ENCODE data around the gene DIO3.

DIO3 gene

GRCh38 chr14:101535232-101535631 is 26.1 kb upstream of the DIO3 start:
- no peaks in the 10 kb centered on the region for H3K36me3 Mint-ChIP-seq
- H3K27ac Mint-ChIP-seq = no peak overlapping the region
- H3K9me3 Mint-ChIP-seq = peaks cover 1% of the 10 kb centered on the region
- peaks cover 21% of the 10 kb centered on the region for H3K27me3 Mint-ChIP-seq
- H3K4me3 Mint-ChIP-seq = no peak overlapping the region
- DNase-seq (ENCODE audit: low spot score in 2 of 2) = no peak
- ATAC-seq (ENCODE audit: low read depth) = no peak
- H3K4me1 Mint-ChIP-seq = no peaks in the 10 kb centered on the region

GRCh38 chr14:101535701-101536207 is 25.5 kb upstream of the DIO3 start:
- DNase-seq (ENCODE audit: low spot score in 2 of 2) (no peak), ATAC-seq (ENCODE audit: low read depth) (no peak)
- H3K4me3 Mint-ChIP-seq = no peak overlapping the region
- H3K4me1 Mint-ChIP-seq = no peaks in the 10 kb centered on the region
- H3K27ac Mint-ChIP-seq = no peak overlapping the region
- H3K9me3 Mint-ChIP-seq = peaks cover 1% of the 10 kb centered on the region
- H3K27me3 Mint-ChIP-seq = peaks cover 17% of the 10 kb centered on the region
- no peaks in the 10 kb centered on the region for H3K36me3 Mint-ChIP-seq

GRCh38 chr14:101537286-101537685 is 24.0 kb upstream of the DIO3 start:
- ATAC-seq (ENCODE audit: low read depth) (no peak), DNase-seq (ENCODE audit: low spot score in 2 of 2) (no peak)
- Mint-ChIP-seq H3K27ac (no peak overlapping the region), H3K9me3 (no peaks in the 10 kb centered on the region), H3K4me1 (no peaks in the 10 kb centered on the region), H3K27me3 (peaks cover 13% of the 10 kb centered on the region), H3K36me3 (no peaks in the 10 kb centered on the region), H3K4me3 (no peak overlapping the region)

- peaks cover 1% of the 10 kb centered on the region for H3K36me3 Mint-ChIP-seq
- no peak overlapping the region for H3K27ac Mint-ChIP-seq
- no peaks in the 10 kb centered on the region for H3K4me1 Mint-ChIP-seq
- DNase-seq (ENCODE audit: low spot score in 2 of 2) (no peak), ATAC-seq (ENCODE audit: low read depth) (no peak)
- H3K27me3 Mint-ChIP-seq = peaks cover 11% of the 10 kb centered on the region
- no peak overlapping the region for H3K4me3 Mint-ChIP-seq
- H3K9me3 Mint-ChIP-seq = peaks cover 8% of the 10 kb centered on the region
These were observed 22.4 kb upstream of the DIO3 start for GRCh38 chr14:101538878-101539277.

GRCh38 chr14:101539880-101540279 is 21.4 kb upstream of the DIO3 start:
- Mint-ChIP-seq H3K9me3 (peaks cover 11% of the 10 kb centered on the region), H3K4me3 (no peak overlapping the region), H3K27me3 (peaks cover 8% of the 10 kb centered on the region), H3K36me3 (peaks cover 1% of the 10 kb centered on the region), H3K27ac (no peak overlapping the region), H3K4me1 (no peaks in the 10 kb centered on the region)
- no peak for ATAC-seq (ENCODE audit: low read depth)
- DNase-seq (ENCODE audit: low spot score in 2 of 2) = no peak

GRCh38 chr14:101540481-101541462 is 20.5 kb upstream of the DIO3 start:
- H3K27me3 Mint-ChIP-seq = peaks cover 7% of the 10 kb centered on the region
- H3K27ac Mint-ChIP-seq = no peak overlapping the region
- peaks cover 1% of the 10 kb centered on the region for H3K36me3 Mint-ChIP-seq
- ATAC-seq (ENCODE audit: low read depth) (no peak), DNase-seq (ENCODE audit: low spot score in 2 of 2) (no peak)
- H3K4me1 Mint-ChIP-seq = no peaks in the 10 kb centered on the region
- peaks cover 11% of the 10 kb centered on the region for H3K9me3 Mint-ChIP-seq
- H3K4me3 Mint-ChIP-seq = no peak overlapping the region

- Mint-ChIP-seq H3K4me3 (no peak overlapping the region), H3K9me3 (peaks cover 11% of the 10 kb centered on the region), H3K36me3 (peaks cover 1% of the 10 kb centered on the region)
These were observed 18.9 kb upstream of the DIO3 start for GRCh38 chr14:101542391-101542790.

GRCh38 chr14:101543814-101544213 is 17.5 kb upstream of the DIO3 start:
- no peak overlapping the region for H3K4me3 Mint-ChIP-seq
- ATAC-seq (ENCODE audit: low read depth) = no peak
- no peak overlapping the region for H3K27ac Mint-ChIP-seq
- no peaks in the 10 kb centered on the region for H3K27me3 Mint-ChIP-seq
- DNase-seq (ENCODE audit: low spot score in 2 of 2) = no peak
- H3K9me3 Mint-ChIP-seq = peaks cover 11% of the 10 kb centered on the region
- H3K4me1 Mint-ChIP-seq = no peaks in the 10 kb centered on the region
- H3K36me3 Mint-ChIP-seq = peaks cover 1% of the 10 kb centered on the region

More at GRCh38 chr14:101542391-101542790, 18.9 kb upstream of the DIO3 start:
- no peak overlapping the region for H3K27ac Mint-ChIP-seq
- H3K4me1 Mint-ChIP-seq = no peaks in the 10 kb centered on the region
- ATAC-seq (ENCODE audit: low read depth) (no peak), DNase-seq (ENCODE audit: low spot score in 2 of 2) (no peak)
- no peaks in the 10 kb centered on the region for H3K27me3 Mint-ChIP-seq

GRCh38 chr14:101544550-101544949 is 16.7 kb upstream of the DIO3 start:
- Mint-ChIP-seq H3K9me3 (peaks cover 11% of the 10 kb centered on the region), H3K27ac (no peak overlapping the region), H3K36me3 (peaks cover 1% of the 10 kb centered on the region), H3K4me3 (no peak overlapping the region), H3K27me3 (no peaks in the 10 kb centered on the region), H3K4me1 (no peaks in the 10 kb centered on the region)
- no peak for ATAC-seq (ENCODE audit: low read depth)
- no peak for DNase-seq (ENCODE audit: low spot score in 2 of 2)

- H3K4me3 Mint-ChIP-seq = no peak overlapping the region
- H3K27me3 Mint-ChIP-seq = peaks cover 6% of the 10 kb centered on the region
- H3K27ac Mint-ChIP-seq = no peak overlapping the region
- ATAC-seq (ENCODE audit: low read depth) (no peak), DNase-seq (ENCODE audit: low spot score in 2 of 2) (no peak)
- H3K9me3 Mint-ChIP-seq = peaks cover 15% of the 10 kb centered on the region
- peaks cover 3% of the 10 kb centered on the region for H3K4me1 Mint-ChIP-seq
- peaks cover 4% of the 10 kb centered on the region for H3K36me3 Mint-ChIP-seq
These were observed 14.6 kb upstream of the DIO3 start for GRCh38 chr14:101546706-101547105.

GRCh38 chr14:101547107-101547738 is 14.1 kb upstream of the DIO3 start:
- no peak overlapping the region for H3K4me3 Mint-ChIP-seq
- peaks cover 4% of the 10 kb centered on the region for H3K36me3 Mint-ChIP-seq
- no peak overlapping the region for H3K27ac Mint-ChIP-seq

GRCh38 chr14:101547961-101548669 is 13.2 kb upstream of the DIO3 start:
- Mint-ChIP-seq H3K27ac (no peak overlapping the region), H3K9me3 (peaks cover 14% of the 10 kb centered on the region), H3K4me3 (no peak overlapping the region), H3K36me3 (peaks cover 3% of the 10 kb centered on the region), H3K4me1 (peaks cover 3% of the 10 kb centered on the region), H3K27me3 (peaks cover 6% of the 10 kb centered on the region)
- ATAC-seq (ENCODE audit: low read depth) = no peak
- DNase-seq (ENCODE audit: low spot score in 2 of 2) = no peak

More at GRCh38 chr14:101547107-101547738, 14.1 kb upstream of the DIO3 start:
- Mint-ChIP-seq H3K27me3 (peaks cover 6% of the 10 kb centered on the region), H3K4me1 (peaks cover 3% of the 10 kb centered on the region), H3K9me3 (peaks cover 15% of the 10 kb centered on the region)
- ATAC-seq (ENCODE audit: low read depth) (no peak), DNase-seq (ENCODE audit: low spot score in 2 of 2) (no peak)

- Mint-ChIP-seq H3K4me3 (no peak overlapping the region), H3K27me3 (peaks cover 8% of the 10 kb centered on the region), H3K9me3 (peaks cover 9% of the 10 kb centered on the region), H3K27ac (no peak overlapping the region), H3K4me1 (peaks cover 3% of the 10 kb centered on the region), H3K36me3 (peaks cover 3% of the 10 kb centered on the region)
- ATAC-seq (ENCODE audit: low read depth) (no peak), DNase-seq (ENCODE audit: low spot score in 2 of 2) (no peak)
These were observed 12.6 kb upstream of the DIO3 start for GRCh38 chr14:101548710-101549109.

- H3K27ac Mint-ChIP-seq = no peak overlapping the region
- no peak for ATAC-seq (ENCODE audit: low read depth)
- H3K36me3 Mint-ChIP-seq = peaks cover 3% of the 10 kb centered on the region
- peaks cover 5% of the 10 kb centered on the region for H3K9me3 Mint-ChIP-seq
- H3K4me3 Mint-ChIP-seq = no peak overlapping the region
- DNase-seq (ENCODE audit: low spot score in 2 of 2) = no peak
- H3K27me3 Mint-ChIP-seq = peaks cover 8% of the 10 kb centered on the region
- peaks cover 3% of the 10 kb centered on the region for H3K4me1 Mint-ChIP-seq
These were observed 12.1 kb upstream of the DIO3 start for GRCh38 chr14:101549154-101549553.
